VCaP (cell line): ENCODE measurements around the gene TMEM26.
A peak's percentile ranks its signal among the peaks of the same experiment; 100 is the strongest.

Experiments used
- H3K27ac ChIP-seq: fragments of 450-650 bp; 2 replicates; pipeline ENCODE4 v1.5.1; 2017
- CTCF ChIP-seq: fragments of 450-650 bp; conservative IDR thresholded peaks from 2 replicates; pipeline ENCODE4 v1.5.1; 2017; ENCODE audit warnings: mild to moderate bottlenecking, moderate library complexity

TMEM26 gene

GRCh38 chr10:61456095-61456789 lies 3.1 kb upstream of the TMEM26 start:
- TF ChIP-seq CTCF = no peak

GRCh38 chr10:61455656-61456055 lies 2.5 kb upstream of the TMEM26 start:
- no peak for TF ChIP-seq CTCF
- H3K27ac ChIP-seq = no peak overlapping the region

More at GRCh38 chr10:61456095-61456789, 3.1 kb upstream of the TMEM26 start:
- H3K27ac ChIP-seq = no peak overlapping the region

- TF ChIP-seq CTCF = no peak
- H3K27ac ChIP-seq = peak overlapping the region; percentile 87
These were observed 1.4 kb upstream of the TMEM26 start for GRCh38 chr10:61454541-61454940.

- peak overlapping the region; percentile 87 for H3K27ac ChIP-seq
- TF ChIP-seq CTCF = peak; percentile 48
These were observed 980 bp downstream of the TMEM26 start for GRCh38 chr10:61452151-61452651.

GRCh38 chr10:61451357-61451756 lies 1.8 kb downstream of the TMEM26 start:
- peak overlapping the region; percentile 87; the same call in 1 of the 2 replicates for H3K27ac ChIP-seq
- TF ChIP-seq CTCF = no peak

GRCh38 chr10:61448841-61449600 lies 4.2 kb downstream of the TMEM26 start:
- H3K27ac ChIP-seq = no peak overlapping the region
- no peak for TF ChIP-seq CTCF

GRCh38 chr10:61448091-61448490 lies 5.1 kb downstream of the TMEM26 start:
- TF ChIP-seq CTCF = no peak
- no peak overlapping the region for H3K27ac ChIP-seq
